Measurements from ENCODE around the gene NKG7.

NKG7 gene

GRCh38 chr19:51357952-51358351, 14.5 kb downstream of the NKG7 start:
- DNase-seq, result no peak

- DNase-seq, result no peak
Observed at GRCh38 chr19:51356159-51356801, 16.2 kb downstream of the NKG7 start.

- no peak for DNase-seq
Observed at GRCh38 chr19:51354742-51355148, 17.7 kb downstream of the NKG7 start.

GRCh38 chr19:51354103-51354741, 18.2 kb downstream of the NKG7 start:
- no peak for DNase-seq

- DNase-seq, result no peak
Observed at GRCh38 chr19:51352783-51353360, 19.6 kb downstream of the NKG7 start.

GRCh38 chr19:51351266-51351990, 21.0 kb downstream of the NKG7 start:
- DNase-seq, result no peak

- no peak for DNase-seq
Observed at GRCh38 chr19:51347209-51347928, 25.1 kb downstream of the NKG7 start.

GRCh38 chr19:51346742-51347141, 25.7 kb downstream of the NKG7 start:
- no peak for DNase-seq

- no peak for DNase-seq
Observed at GRCh38 chr19:51345076-51345620, 27.3 kb downstream of the NKG7 start.

GRCh38 chr19:51342631-51343569, 29.6 kb downstream of the NKG7 start:
- DNase-seq, result no peak

- no peak for DNase-seq
Observed at GRCh38 chr19:51341976-51342580, 30.4 kb downstream of the NKG7 start, which contains the start of gene VSIG10L. Gene VSIG10L (minus strand): TSS chr19:51342139. CDS start chr19:51342124, 15 bp downstream.

- no peak for DNase-seq
Observed at GRCh38 chr19:51341066-51341465, 31.4 kb downstream of the NKG7 start.

- no peak for DNase-seq
Observed at GRCh38 chr19:51339687-51340656, 32.5 kb downstream of the NKG7 start.

GRCh38 chr19:51339313-51339686, 33.2 kb downstream of the NKG7 start:
- no peak for DNase-seq

GRCh38 chr19:51338563-51339312, 33.7 kb downstream of the NKG7 start:
- no peak for DNase-seq

GRCh38 chr19:51337861-51338562, 34.4 kb downstream of the NKG7 start:
- DNase-seq, result no peak

- no peak for DNase-seq
Observed at GRCh38 chr19:51337141-51337860, 35.2 kb downstream of the NKG7 start.

All from NCI-H345 (cell line).